IMR-90 (cell line): ENCODE data around the gene HMOX2. TPM values are rescaled to one million over a fixed set of nuclear protein-coding genes. Genes with fewer than 3 reads are reported as not detected.

Experiments used
- ATAC-seq: fragments of 200-7000 bp; cut with Tn5 transposase; 2 replicates; pipeline ENCODE4 v1.9.1; 2020; ENCODE audit warnings: low read depth, mild to moderate bottlenecking, moderate library complexity
- BruUV-seq: library from RNA; stranded (reverse); fragments of 400-500 nt; replicated peaks from 2 replicates; lab custom pipeline; 2021; lab: Mats Ljungman, UMichigan
- CTCF ChIA-PET: fragments of 300-600 bp; formaldehyde crosslinking; extraction: SDS; loops from one replicate; lab custom pipeline; 2021; ENCODE audit warnings: antibody characterized with exemption; lab: Yijun Ruan, JAX
- POLR2A ChIA-PET: fragments of 300-600 bp; sonication (Branson Sonifier 250); formaldehyde crosslinking; loops from one replicate; lab custom pipeline; 2022; ENCODE audit warnings: antibody characterized with exemption; ENCODE audit not compliant: unreplicated experiment; lab: Charles Lee
- DNase-seq: peaks from one replicate; pipeline ENCODE4 v3.0.0; 2013
- H2AFZ ChIP-seq: replicated peaks from 2 replicates; pipeline ENCODE3; 2013; ENCODE audit warnings: low read length, mild to moderate bottlenecking; ENCODE audit not compliant: poor library complexity
- H2AK5ac ChIP-seq: 2 replicates; pipeline ENCODE4 v1.6.1; 2013; ENCODE audit warnings: low read depth, low read length, inconsistent platforms
- H2AK9ac ChIP-seq: replicated peaks from 2 replicates; pipeline ENCODE3; 2013; ENCODE audit warnings: mild to moderate bottlenecking, low read depth, low read length, moderate library complexity; ENCODE audit not compliant: poor library complexity
- H2BK120ac ChIP-seq: 2 replicates; pipeline ENCODE4 v1.6.1; 2013; ENCODE audit warnings: low read depth, low read length, inconsistent platforms
- H2BK15ac ChIP-seq: 3 replicates; pipeline ENCODE4 v1.6.1; 2013; ENCODE audit warnings: low read depth, low read length, inconsistent platforms
- H2BK20ac ChIP-seq: 2 replicates; pipeline ENCODE4 v1.6.1; 2013; ENCODE audit warnings: low read depth, mild to moderate bottlenecking, inconsistent platforms, low read length, moderate library complexity
- H2BK5ac ChIP-seq: 2 replicates; pipeline ENCODE4 v1.6.1; 2013; ENCODE audit warnings: mild to moderate bottlenecking, low read depth, low read length, inconsistent platforms; ENCODE audit not compliant: poor library complexity, severe bottlenecking
- H3K14ac ChIP-seq: replicated peaks from 2 replicates; pipeline ENCODE4 v1.6.1; 2013; ENCODE audit warnings: low read depth, low read length, inconsistent platforms
- H3K18ac ChIP-seq: 2 replicates; pipeline ENCODE4 v1.6.1; 2013; ENCODE audit warnings: low read depth, low read length, control low read depth
- H3K23ac ChIP-seq: 2 replicates; pipeline ENCODE4 v1.6.1; 2013; ENCODE audit warnings: low read depth, low read length, inconsistent platforms
- H3K27ac ChIP-seq: 2 replicates; pipeline ENCODE4 v1.5.1; 2013; ENCODE audit warnings: mild to moderate bottlenecking, control low read depth, low read length; ENCODE audit not compliant: insufficient read depth
- H3K27me3 ChIP-seq: 2 replicates; pipeline ENCODE4 v1.6.1; 2013; ENCODE audit warnings: low read length; ENCODE audit not compliant: control insufficient read depth, insufficient read depth
- H3K36me3 ChIP-seq: 2 replicates; pipeline ENCODE4 v1.6.1; 2013; ENCODE audit warnings: low read length, mixed read lengths; ENCODE audit not compliant: control insufficient read depth, insufficient read depth
- H3K4ac ChIP-seq: 2 replicates; pipeline ENCODE4 v1.6.1; 2013; ENCODE audit warnings: low read depth, low read length, inconsistent platforms
- H3K4me1 ChIP-seq: 2 replicates; pipeline ENCODE4 v1.6.1; 2013; ENCODE audit warnings: low read length, mixed read lengths; ENCODE audit not compliant: control insufficient read depth, insufficient read depth
- H3K4me2 ChIP-seq: 2 replicates; pipeline ENCODE4 v1.6.1; 2013; ENCODE audit warnings: low read depth, mild to moderate bottlenecking, control low read depth, low read length, moderate library complexity
- H3K4me3 ChIP-seq: 2 replicates; pipeline ENCODE4 v1.5.1; 2013; ENCODE audit warnings: low read depth, mild to moderate bottlenecking, control low read depth, low read length, moderate library complexity; ENCODE audit not compliant: insufficient read depth
- H3K56ac ChIP-seq: 2 replicates; pipeline ENCODE4 v1.6.1; 2013; ENCODE audit warnings: low read length, inconsistent platforms; ENCODE audit not compliant: insufficient read depth; ENCODE audit errors: extremely low read depth
- H3K79me1 ChIP-seq, 2 experiments: 2 replicates each; pipeline ENCODE4 v1.6.1; 2013; ENCODE audit warnings: low read length in 2 of 2, inconsistent platforms in 1 of 2, low read depth in 1 of 2
- H3K9ac ChIP-seq: 2 replicates; pipeline ENCODE4 v1.6.1; 2013; ENCODE audit warnings: low read depth, low read length, control low read depth
- H3K9me1 ChIP-seq: 2 replicates; pipeline ENCODE4 v1.6.1; 2013; ENCODE audit warnings: low read length, inconsistent platforms; ENCODE audit not compliant: insufficient read depth
- H3K9me3 ChIP-seq: 2 replicates; pipeline ENCODE4 v1.6.1; 2013; ENCODE audit warnings: low read length; ENCODE audit not compliant: control insufficient read depth, insufficient read depth
- H4K20me1 ChIP-seq: 2 replicates; pipeline ENCODE4 v1.6.1; 2013; ENCODE audit warnings: low read length, inconsistent platforms; ENCODE audit not compliant: insufficient read depth
- H4K5ac ChIP-seq: 2 replicates; pipeline ENCODE4 v1.6.1; 2013; ENCODE audit warnings: mild to moderate bottlenecking, low read depth, low read length, control low read depth
- H4K8ac ChIP-seq, 2 experiments: 2 replicates each; pipeline ENCODE4 v1.6.1; 2013; ENCODE audit warnings: low read depth in 2 of 2, low read length in 2 of 2, control low read depth in 1 of 2, inconsistent platforms in 1 of 2
- H4K91ac ChIP-seq: 2 replicates; pipeline ENCODE4 v1.6.1; 2013; ENCODE audit warnings: low read depth, low read length, inconsistent platforms; ENCODE audit not compliant: insufficient read depth
- BHLHE40 ChIP-seq: fragments of 150-350 bp; IDR thresholded peaks from 2 replicates; pipeline ENCODE4 v1.6.1; 2016; ENCODE audit warnings: mild to moderate bottlenecking, low read depth, low read length
- CEBPB ChIP-seq: IDR thresholded peaks from 2 replicates; pipeline ENCODE4 v1.6.1; 2012; ENCODE audit warnings: low read depth, low read length, improper control_type of control experiment
- CHD1 ChIP-seq: IDR thresholded peaks from 2 replicates; pipeline ENCODE4 v1.6.1; 2012; ENCODE audit warnings: low read depth, low read length, improper control_type of control experiment
- MAFK ChIP-seq: IDR thresholded peaks from 2 replicates; pipeline ENCODE4 v1.6.1; 2012; ENCODE audit warnings: low read depth, low read length, improper control_type of control experiment
- NFE2L2 ChIP-seq: fragments of 150-350 bp; IDR thresholded peaks from 2 replicates; pipeline ENCODE4 v1.6.1; 2016; ENCODE audit warnings: low read depth, mild to moderate bottlenecking, low read length
- POLR2A ChIP-seq: IDR thresholded peaks from 2 replicates; pipeline ENCODE4 v1.6.1; 2012; ENCODE audit warnings: mild to moderate bottlenecking, low read depth, low read length
- RCOR1 ChIP-seq: IDR thresholded peaks from 2 replicates; pipeline ENCODE4 v1.6.1; 2012; ENCODE audit warnings: mild to moderate bottlenecking, low read length, improper control_type of control experiment; ENCODE audit not compliant: insufficient replicate concordance
- RFX5 ChIP-seq: IDR thresholded peaks from 2 replicates; pipeline ENCODE4 v1.8.0; 2012; ENCODE audit warnings: low read depth, mild to moderate bottlenecking, low read length, moderate library complexity
- SMC3 ChIP-seq: fragments of 150-350 bp; IDR thresholded peaks from 2 replicates; pipeline ENCODE4 v1.6.1; 2016; ENCODE audit warnings: low read depth, mild to moderate bottlenecking, antibody characterized with exemption, low read length, moderate library complexity
- USF2 ChIP-seq: fragments of 150-350 bp; IDR thresholded peaks from 2 replicates; pipeline ENCODE4 v1.6.1; 2017; ENCODE audit warnings: mild to moderate bottlenecking, antibody characterized with exemption, low read length, low read depth
- WGBS, 2 experiments: methylation state at CpG; one replicate each; pipeline versions ENCODE4 v1.1.5 to v1.1.7; 2013; ENCODE audit warnings: missing lambda C conversion rate in 2 of 2; ENCODE audit not compliant: insufficient read length in 1 of 2; ENCODE audit errors: extremely low coverage in 2 of 2; 5-methylcytosine and 5-hydroxymethylcytosine counted together
- dilution Hi-C: fragments of 300-500 bp; cut with HindIII; formaldehyde crosslinking; loops from one replicate; pipeline ENCODE4 v1.14.3; 2018; ENCODE audit warnings: low sequenced_read_pairs; ENCODE audit not compliant: unreplicated experiment
- in situ Hi-C: fragments of 300-500 bp; cut with MboI; formaldehyde crosslinking; loops from 3 replicates; pipeline ENCODE4 v1.14.3; 2019; ENCODE audit warnings: low sequenced_read_pairs, inconsistent platforms, mixed read lengths
- intact Hi-C: fragments of 100-400 bp; cut with micrococcal nuclease; formaldehyde crosslinking; loops from 2 replicates; pipeline ENCODE4 v1.10.0; 2022
- polyA plus RNA-seq, 3 experiments: library from polyadenylated mRNA; depleted of rRNA; stranded (reverse); fragments of >200 nt; gene quantifications; 2 replicates each; pipeline ENCODE4 v1.2.3, GENCODE V29; 2012; ENCODE audit warnings: low replicate concordance in 1 of 3
- total RNA-seq: library from RNA; depleted of rRNA; stranded (reverse); fragments of >200 nt; gene quantifications from 2 replicates; pipeline ENCODE4 v1.2.3, GENCODE V29; 2012
- TF ChIP-seq, protein P1 (sequence below): conservative IDR thresholded peaks from 2 replicates; pipeline ENCODE4 v1.5.1; 2012; ENCODE audit warnings: mild to moderate bottlenecking, low read depth, low read length, improper control_type of control experiment
- TF ChIP-seq, protein P2 (sequence below): fragments of 150-350 bp; IDR thresholded peaks from 2 replicates; pipeline ENCODE4 v1.6.1; 2016; ENCODE audit warnings: low read depth, mild to moderate bottlenecking, low read length, moderate library complexity, borderline replicate concordance

Gene HMOX2
- total and polyA plus RNA-seq, 2 of the 4 experiments (the other 2 are of a cell fraction), result 93.9 to 98.8 TPM

- peaks cover 11% of the 10 kb centered on the region; the same call in 1 of the 2 replicates for H4K20me1 ChIP-seq
- intact Hi-C loops, result no loop called here
- ATAC-seq, result no peak
- no peak overlapping the region for H2AK9ac ChIP-seq
- dilution Hi-C loops, result no loop called here
- H4K91ac ChIP-seq, result no peak overlapping the region
- peaks cover 4 to 47% of the 10 kb centered on the region in 2 experiments; a peak in 3 of 4 replicates for H3K79me1 ChIP-seq
- H3K9me3 ChIP-seq, result no peaks in the 10 kb centered on the region
- H3K27me3 ChIP-seq, result no peaks in the 10 kb centered on the region; the same call in 1 of the 2 replicates
- ChIA-PET POLR2A (no interaction called here), CTCF (no interaction called here)
- H2BK120ac ChIP-seq, result no peak overlapping the region
- no peak overlapping the region for H3K56ac ChIP-seq
- H2AFZ ChIP-seq, result no peak overlapping the region
- H4K8ac ChIP-seq, result no peak overlapping the region
- no peak overlapping the region for H3K27ac ChIP-seq
- H3K4me3 ChIP-seq, result no peak overlapping the region
- 55% methylated on average over 4 of the region's 6 CpGs; no CpG with 5 or more reads in 1 of the 2 experiments for WGBS, 2 experiments
- no peak overlapping the region for H2BK20ac ChIP-seq
- no peak overlapping the region for H3K14ac ChIP-seq
- H2BK15ac ChIP-seq, result no peak overlapping the region
- DNase-seq, result no peak
- no peak overlapping the region for H2BK5ac ChIP-seq
- H3K4me1 ChIP-seq, result peaks cover 15% of the 10 kb centered on the region
- in situ Hi-C loops, result no loop called here
- no peak overlapping the region for H3K23ac ChIP-seq
- TF ChIP-seq RCOR1 (no peak), RFX5 (no peak), NFE2L2 (no peak), CEBPB (no peak), MAFK (no peak), POLR2A (no peak), SMC3 (no peak), CHD1 (no peak), USF2 (no peak), BHLHE40 (no peak)
- TF ChIP-seq, protein P1, sequence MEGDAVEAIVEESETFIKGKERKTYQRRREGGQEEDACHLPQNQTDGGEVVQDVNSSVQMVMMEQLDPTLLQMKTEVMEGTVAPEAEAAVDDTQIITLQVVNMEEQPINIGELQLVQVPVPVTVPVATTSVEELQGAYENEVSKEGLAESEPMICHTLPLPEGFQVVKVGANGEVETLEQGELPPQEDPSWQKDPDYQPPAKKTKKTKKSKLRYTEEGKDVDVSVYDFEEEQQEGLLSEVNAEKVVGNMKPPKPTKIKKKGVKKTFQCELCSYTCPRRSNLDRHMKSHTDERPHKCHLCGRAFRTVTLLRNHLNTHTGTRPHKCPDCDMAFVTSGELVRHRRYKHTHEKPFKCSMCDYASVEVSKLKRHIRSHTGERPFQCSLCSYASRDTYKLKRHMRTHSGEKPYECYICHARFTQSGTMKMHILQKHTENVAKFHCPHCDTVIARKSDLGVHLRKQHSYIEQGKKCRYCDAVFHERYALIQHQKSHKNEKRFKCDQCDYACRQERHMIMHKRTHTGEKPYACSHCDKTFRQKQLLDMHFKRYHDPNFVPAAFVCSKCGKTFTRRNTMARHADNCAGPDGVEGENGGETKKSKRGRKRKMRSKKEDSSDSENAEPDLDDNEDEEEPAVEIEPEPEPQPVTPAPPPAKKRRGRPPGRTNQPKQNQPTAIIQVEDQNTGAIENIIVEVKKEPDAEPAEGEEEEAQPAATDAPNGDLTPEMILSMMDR, result no peak
- TF ChIP-seq, protein P2, sequence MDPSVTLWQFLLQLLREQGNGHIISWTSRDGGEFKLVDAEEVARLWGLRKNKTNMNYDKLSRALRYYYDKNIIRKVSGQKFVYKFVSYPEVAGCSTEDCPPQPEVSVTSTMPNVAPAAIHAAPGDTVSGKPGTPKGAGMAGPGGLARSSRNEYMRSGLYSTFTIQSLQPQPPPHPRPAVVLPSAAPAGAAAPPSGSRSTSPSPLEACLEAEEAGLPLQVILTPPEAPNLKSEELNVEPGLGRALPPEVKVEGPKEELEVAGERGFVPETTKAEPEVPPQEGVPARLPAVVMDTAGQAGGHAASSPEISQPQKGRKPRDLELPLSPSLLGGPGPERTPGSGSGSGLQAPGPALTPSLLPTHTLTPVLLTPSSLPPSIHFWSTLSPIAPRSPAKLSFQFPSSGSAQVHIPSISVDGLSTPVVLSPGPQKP, result no peak
- no TSS peak for BruUV-seq
- H3K4ac ChIP-seq, result no peak overlapping the region
- H3K4me2 ChIP-seq, result no peak overlapping the region
- no peak overlapping the region for H3K18ac ChIP-seq
- no peak overlapping the region for H4K5ac ChIP-seq
- H3K36me3 ChIP-seq, result no peaks in the 10 kb centered on the region; the same call in 1 of the 2 replicates
- H3K9me1 ChIP-seq, result peaks cover 13% of the 10 kb centered on the region
- H3K9ac ChIP-seq, result no peak overlapping the region
- H2AK5ac ChIP-seq, result no peak overlapping the region
These were observed 57.3 kb downstream of the HMOX2 start for GRCh38 chr16:4533490-4533889.
